HG03521 (cell line): ENCODE data around the gene DNAJC5.
"Not testable (repeated sequence)": the region's sequence is repeated elsewhere in the genome, so short reads cannot be mapped to it uniquely, and the experiment has no call there.

ENCODE experiments used
- ATAC-seq: cut with Tn5 transposase; IDR thresholded peaks from one replicate; pipeline ENCODE4 v1.9.1; 2021; ENCODE audit warnings: mild to moderate bottlenecking, moderate library complexity; ENCODE audit not compliant: unreplicated experiment

DNAJC5 gene

GRCh38 chr20:63861365-63861934 lies 33.5 kb upstream of the DNAJC5 start, which contains the start of gene ABHD16B:
Gene ABHD16B (plus strand): TSS chr20:63861498. CDS start chr20:63861541, 43 bp downstream.
- ATAC-seq: no peak

- ATAC-seq: no peak
These were observed 32.7 kb upstream of the DNAJC5 start for GRCh38 chr20:63861981-63862901.

- ATAC-seq: no peak
These were observed 31.7 kb upstream of the DNAJC5 start for GRCh38 chr20:63863021-63863797.

GRCh38 chr20:63863798-63864544 lies 31.0 kb upstream of the DNAJC5 start:
- ATAC-seq: peak; percentile 51

GRCh38 chr20:63864545-63864977 lies 30.4 kb upstream of the DNAJC5 start:
- no peak for ATAC-seq

GRCh38 chr20:63864978-63865640 lies 29.8 kb upstream of the DNAJC5 start, which contains the start of gene TPD52L2:
Gene TPD52L2 (plus strand): TSS chr20:63865270. CDS start chr20:63865366, 96 bp downstream.
- ATAC-seq: peak; percentile 73

- ATAC-seq: not testable (repeated sequence)
These were observed 27.9 kb upstream of the DNAJC5 start for GRCh38 chr20:63867042-63867441.

GRCh38 chr20:63868264-63868663 lies 26.7 kb upstream of the DNAJC5 start:
- ATAC-seq: no peak

- ATAC-seq: no peak
These were observed 21.4 kb upstream of the DNAJC5 start for GRCh38 chr20:63873477-63873971.

- not testable (repeated sequence) for ATAC-seq
These were observed 20.7 kb upstream of the DNAJC5 start for GRCh38 chr20:63874241-63874640.

GRCh38 chr20:63876489-63877036 lies 18.4 kb upstream of the DNAJC5 start:
- ATAC-seq: no peak

- no peak for ATAC-seq
These were observed 17.0 kb upstream of the DNAJC5 start for GRCh38 chr20:63877755-63878470.

- no peak for ATAC-seq
These were observed 15.8 kb upstream of the DNAJC5 start for GRCh38 chr20:63878899-63879663.

- ATAC-seq: not testable (repeated sequence)
These were observed 14.0 kb upstream of the DNAJC5 start for GRCh38 chr20:63880901-63881300.

- no peak for ATAC-seq
These were observed 13.3 kb upstream of the DNAJC5 start for GRCh38 chr20:63881451-63882226.

- no peak for ATAC-seq
These were observed 12.4 kb upstream of the DNAJC5 start for GRCh38 chr20:63882257-63883200.
